Measurements from ENCODE around the gene KMT5C.

- TF ChIP-seq, protein P1, sequence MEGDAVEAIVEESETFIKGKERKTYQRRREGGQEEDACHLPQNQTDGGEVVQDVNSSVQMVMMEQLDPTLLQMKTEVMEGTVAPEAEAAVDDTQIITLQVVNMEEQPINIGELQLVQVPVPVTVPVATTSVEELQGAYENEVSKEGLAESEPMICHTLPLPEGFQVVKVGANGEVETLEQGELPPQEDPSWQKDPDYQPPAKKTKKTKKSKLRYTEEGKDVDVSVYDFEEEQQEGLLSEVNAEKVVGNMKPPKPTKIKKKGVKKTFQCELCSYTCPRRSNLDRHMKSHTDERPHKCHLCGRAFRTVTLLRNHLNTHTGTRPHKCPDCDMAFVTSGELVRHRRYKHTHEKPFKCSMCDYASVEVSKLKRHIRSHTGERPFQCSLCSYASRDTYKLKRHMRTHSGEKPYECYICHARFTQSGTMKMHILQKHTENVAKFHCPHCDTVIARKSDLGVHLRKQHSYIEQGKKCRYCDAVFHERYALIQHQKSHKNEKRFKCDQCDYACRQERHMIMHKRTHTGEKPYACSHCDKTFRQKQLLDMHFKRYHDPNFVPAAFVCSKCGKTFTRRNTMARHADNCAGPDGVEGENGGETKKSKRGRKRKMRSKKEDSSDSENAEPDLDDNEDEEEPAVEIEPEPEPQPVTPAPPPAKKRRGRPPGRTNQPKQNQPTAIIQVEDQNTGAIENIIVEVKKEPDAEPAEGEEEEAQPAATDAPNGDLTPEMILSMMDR (conservative IDR thresholded peaks at IDR 0.05; ENCODE audit: low read length), result no peak
- TF ChIP-seq EZH2phosphoT487 (IDR thresholded peaks at IDR 0.05; ENCODE audit: borderline replicate concordance), result no peak
Observed at GRCh38 chr19:55347442-55348009, 7.8 kb downstream of the KMT5C start.
